ENCODE measurements around the gene GPANK1. TPM values are rescaled to one million over a fixed set of nuclear protein-coding genes. Genes with fewer than 3 reads are reported as not detected.
A peak's percentile ranks its signal among the peaks of the same experiment; 100 is the strongest.

The GPANK1 gene
- total RNA-seq, 1 donor from 2014 or later = 10.0 TPM

- Histone ChIP-seq H3K27me3 (ENCODE audit: control insufficient read depth, insufficient read depth, low read length) (no peaks in the 10 kb centered on the region), H3K36me3 (ENCODE audit: control insufficient read depth, insufficient read depth, low read length) (peaks cover 54% of the 10 kb centered on the region), H3K4me3 (ENCODE audit: low read depth, low read length) (no peak overlapping the region)
- TF ChIP-seq CTCF (IDR thresholded peaks at IDR 0.05; ENCODE audit: insufficient read depth, low read length, severe bottlenecking) = no peak
- no peak for DNase-seq (ENCODE audit: low read depth)
- FAIRE-seq = peak; percentile 50
These were observed 20.9 kb downstream of the GPANK1 start for GRCh38 chr6:31643818-31644454.

GRCh38 chr6:31642798-31643570 is 21.8 kb downstream of the GPANK1 start:
- FAIRE-seq (no peak), DNase-seq (ENCODE audit: low read depth) (no peak)
- Histone ChIP-seq H3K4me3 (ENCODE audit: low read depth, low read length) (no peak overlapping the region), H3K36me3 (ENCODE audit: control insufficient read depth, insufficient read depth, low read length) (peaks cover 49% of the 10 kb centered on the region), H3K27me3 (ENCODE audit: control insufficient read depth, insufficient read depth, low read length) (no peaks in the 10 kb centered on the region)
- TF ChIP-seq CTCF (IDR thresholded peaks at IDR 0.05; ENCODE audit: insufficient read depth, low read length, severe bottlenecking) = no peak

DNA sequence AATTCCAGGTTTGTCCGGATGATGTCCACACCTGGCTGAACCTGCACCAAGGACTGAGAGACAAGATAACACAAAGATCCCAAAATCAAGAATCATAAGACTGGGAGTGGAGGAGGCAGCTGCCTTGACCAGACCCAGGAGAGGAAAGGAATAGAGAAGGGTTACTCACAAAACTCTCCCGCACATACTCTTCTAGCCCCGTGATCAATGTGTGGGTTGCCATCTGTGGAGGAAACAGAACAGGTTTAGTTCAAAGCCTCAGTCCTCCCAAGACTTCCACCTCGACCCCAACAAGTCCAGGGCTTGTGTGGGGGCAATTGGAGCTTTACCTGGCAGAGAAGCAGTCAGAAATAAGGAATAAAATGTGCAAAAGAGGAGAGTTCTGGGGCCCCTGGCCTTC is 23.4 kb downstream of the GPANK1 start:
- Histone ChIP-seq H3K4me3 (ENCODE audit: low read depth, low read length) (no peak overlapping the region), H3K27me3 (ENCODE audit: control insufficient read depth, insufficient read depth, low read length) (no peaks in the 10 kb centered on the region), H3K36me3 (ENCODE audit: control insufficient read depth, insufficient read depth, low read length) (peaks cover 49% of the 10 kb centered on the region)
- FAIRE-seq (no peak), DNase-seq (ENCODE audit: low read depth) (no peak)
- no peak for TF ChIP-seq CTCF (IDR thresholded peaks at IDR 0.05; ENCODE audit: insufficient read depth, low read length, severe bottlenecking)

DNA sequence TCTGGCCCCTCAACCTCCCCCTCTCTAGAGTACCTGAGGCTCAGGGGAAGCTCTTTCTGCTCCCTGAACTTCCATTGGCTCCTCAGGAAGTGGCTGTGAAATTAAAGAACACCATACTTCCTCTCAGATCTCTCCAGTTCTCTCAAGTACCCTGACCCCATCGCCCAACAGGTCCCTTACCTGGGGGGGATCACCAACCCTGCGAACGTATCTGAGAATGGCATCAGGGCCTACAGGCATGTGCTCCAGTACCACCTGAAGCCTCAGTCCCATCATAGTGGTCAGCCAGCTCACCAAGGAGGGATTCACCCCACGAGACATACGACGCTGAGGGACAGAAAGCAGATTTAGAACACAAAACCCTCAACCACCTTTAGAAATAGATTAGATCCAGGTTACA is 24.2 kb downstream of the GPANK1 start:
- no peak overlapping the region for H3K4me3 ChIP-seq (ENCODE audit: low read depth, low read length)

GRCh38 chr6:31639449-31639861 is 25.3 kb downstream of the GPANK1 start:
- DNase-seq (ENCODE audit: low read depth) (no peak), FAIRE-seq (no peak)
- Histone ChIP-seq H3K36me3 (ENCODE audit: control insufficient read depth, insufficient read depth, low read length) (peaks cover 56% of the 10 kb centered on the region), H3K4me3 (ENCODE audit: low read depth, low read length) (no peak overlapping the region), H3K27me3 (ENCODE audit: control insufficient read depth, insufficient read depth, low read length) (no peaks in the 10 kb centered on the region)
- TF ChIP-seq CTCF (IDR thresholded peaks at IDR 0.05; ENCODE audit: insufficient read depth, low read length, severe bottlenecking) = no peak

More for the DNA sequence above, 24.2 kb downstream of the GPANK1 start:
- Histone ChIP-seq H3K36me3 (ENCODE audit: control insufficient read depth, insufficient read depth, low read length) (peaks cover 55% of the 10 kb centered on the region), H3K27me3 (ENCODE audit: control insufficient read depth, insufficient read depth, low read length) (no peaks in the 10 kb centered on the region)
- no peak for TF ChIP-seq CTCF (IDR thresholded peaks at IDR 0.05; ENCODE audit: insufficient read depth, low read length, severe bottlenecking)
- DNase-seq (ENCODE audit: low read depth) (no peak), FAIRE-seq (no peak)
